OCI-LY1 (cell line): Measurements from ENCODE around the gene SENP8.

Source experiments
- H2AFZ ChIP-seq: fragments of 200-600 bp; sonication (generic), shearing (Covaris generic); 2 replicates; pipeline ENCODE4 v1.6.0; 2014; ENCODE audit warnings: antibody characterized with exemption, mild to moderate bottlenecking, low read length
- H3F3A ChIP-seq: fragments of 200-600 bp; sonication (generic), shearing (Covaris generic); 2 replicates; pipeline ENCODE4 v1.6.0; 2014; ENCODE audit warnings: mild to moderate bottlenecking, antibody characterized with exemption, low read length, moderate library complexity; ENCODE audit not compliant: insufficient read depth
- H3K27ac ChIP-seq: fragments of 200-600 bp; sonication (generic); 2 replicates; pipeline ENCODE4 v1.5.1; 2014; ENCODE audit warnings: low read length, mixed run types, mild to moderate bottlenecking, low read depth; ENCODE audit not compliant: poor library complexity, severe bottlenecking
- H3K27me3 ChIP-seq: fragments of 200-600 bp; sonication (generic); 2 replicates; pipeline ENCODE4 v1.6.0; 2014; ENCODE audit warnings: antibody characterized with exemption, mild to moderate bottlenecking, low read length, moderate library complexity; ENCODE audit not compliant: insufficient read depth
- H3K36me3 ChIP-seq: fragments of 200-600 bp; sonication (generic); 2 replicates; pipeline ENCODE4 v1.6.1; 2014; ENCODE audit warnings: mild to moderate bottlenecking, antibody characterized with exemption, low read length, moderate library complexity, mixed read lengths; ENCODE audit not compliant: insufficient read depth
- H3K4me1 ChIP-seq: fragments of 200-600 bp; sonication (generic); 2 replicates; pipeline ENCODE4 v1.5.1; 2014; ENCODE audit warnings: mild to moderate bottlenecking, low read length, moderate library complexity; ENCODE audit not compliant: insufficient read depth, severe bottlenecking
- H3K4me2 ChIP-seq: fragments of 200-600 bp; sonication (generic), shearing (Covaris generic); 2 replicates; pipeline ENCODE4 v1.6.1; 2014; ENCODE audit warnings: low read length
- H3K4me3 ChIP-seq: fragments of 200-600 bp; sonication (generic); 2 replicates; pipeline ENCODE4 v1.5.1; 2014; ENCODE audit warnings: low read length, low read depth, mild to moderate bottlenecking, mixed read lengths; ENCODE audit not compliant: poor library complexity, severe bottlenecking
- H3K79me2 ChIP-seq: fragments of 200-600 bp; shearing (Covaris generic); 2 replicates; pipeline ENCODE4 v1.6.1; 2016; ENCODE audit warnings: mixed run types, low read length, mixed read lengths; ENCODE audit not compliant: insufficient read depth
- H3K9ac ChIP-seq: fragments of 200-600 bp; sonication (generic), shearing (Covaris generic); 2 replicates; pipeline ENCODE4 v1.6.1; 2014; ENCODE audit warnings: mild to moderate bottlenecking, low read length, mixed read lengths
- H3K9me2 ChIP-seq: fragments of 200-600 bp; sonication (generic), shearing (Covaris generic); 2 replicates; pipeline ENCODE4 v1.6.1; 2014; ENCODE audit warnings: low read depth, mild to moderate bottlenecking, low read length, mixed read lengths
- H3K9me3 ChIP-seq: fragments of 200-600 bp; shearing (Covaris generic); 2 replicates; pipeline ENCODE4 v1.6.1; 2014; ENCODE audit warnings: low read length, mixed read lengths
- H4K20me1 ChIP-seq: fragments of 200-600 bp; sonication (generic), shearing (Covaris generic); 2 replicates; pipeline ENCODE4 v1.6.0; 2016; ENCODE audit warnings: mild to moderate bottlenecking, low read length; ENCODE audit not compliant: insufficient read depth
- EZH2 ChIP-seq: fragments of 200-600 bp; sonication (generic), shearing (Covaris generic); IDR thresholded peaks from 2 replicates; pipeline ENCODE4 v1.8.0; 2017; ENCODE audit warnings: borderline replicate concordance, mixed run types, mild to moderate bottlenecking, antibody characterized with exemption, low read length, moderate library complexity, mixed read lengths
- TF ChIP-seq, protein P1 (sequence below): fragments of 200-600 bp; sonication (generic), shearing (Covaris generic); IDR thresholded peaks from 2 replicates; pipeline ENCODE4 v1.5.1; 2017; ENCODE audit warnings: mild to moderate bottlenecking, antibody characterized with exemption, low read length, moderate library complexity, mixed read lengths

Gene SENP8

DNA sequence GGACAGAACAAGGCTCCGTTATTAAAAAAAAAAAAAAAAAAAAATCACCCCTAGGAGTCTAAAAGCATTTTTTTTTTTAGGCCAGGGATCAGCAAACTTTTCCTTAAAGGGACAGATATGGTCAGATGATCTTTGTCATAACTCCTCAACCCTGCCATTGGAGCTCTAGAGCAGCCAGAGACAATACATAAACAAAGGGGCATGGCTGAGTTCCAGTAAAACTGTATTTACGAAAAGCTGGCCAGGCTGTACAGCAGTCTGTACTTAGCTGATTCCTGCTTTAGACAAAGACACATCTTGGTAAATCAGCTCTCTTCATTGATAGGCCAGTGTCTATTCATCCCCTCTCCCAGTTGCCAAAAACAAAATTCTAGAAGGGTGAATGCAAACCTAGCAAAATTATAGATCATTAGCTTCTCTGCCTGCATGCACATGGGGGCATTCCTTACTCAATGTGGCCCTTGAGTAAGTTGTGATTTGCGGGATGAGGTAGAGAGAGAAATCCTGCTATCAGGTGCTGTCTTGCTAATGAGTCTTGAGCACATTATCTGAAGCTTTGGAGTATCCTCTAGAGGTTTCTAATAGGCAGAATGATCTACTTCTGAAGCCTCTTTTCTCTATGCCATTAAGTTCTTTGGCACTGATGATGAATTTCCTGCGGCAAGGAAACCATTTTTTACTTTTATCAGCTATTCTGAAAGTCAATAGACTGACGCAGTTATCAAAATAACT, 35.2 kb downstream of the SENP8 start:
- Histone ChIP-seq H2AFZ (no peak overlapping the region), H3F3A (no peaks in the 10 kb centered on the region), H3K4me3 (no peak overlapping the region), H3K27ac (no peak overlapping the region), H3K79me2 (no peaks in the 10 kb centered on the region), H3K4me2 (no peak overlapping the region), H3K9me2 (no peaks in the 10 kb centered on the region), H3K9ac (no peak overlapping the region), H3K36me3 (no peaks in the 10 kb centered on the region), H4K20me1 (no peaks in the 10 kb centered on the region), H3K27me3 (no peaks in the 10 kb centered on the region), H3K9me3 (no peaks in the 10 kb centered on the region), H3K4me1 (peaks cover 10% of the 10 kb centered on the region)
- TF ChIP-seq, protein P1, sequence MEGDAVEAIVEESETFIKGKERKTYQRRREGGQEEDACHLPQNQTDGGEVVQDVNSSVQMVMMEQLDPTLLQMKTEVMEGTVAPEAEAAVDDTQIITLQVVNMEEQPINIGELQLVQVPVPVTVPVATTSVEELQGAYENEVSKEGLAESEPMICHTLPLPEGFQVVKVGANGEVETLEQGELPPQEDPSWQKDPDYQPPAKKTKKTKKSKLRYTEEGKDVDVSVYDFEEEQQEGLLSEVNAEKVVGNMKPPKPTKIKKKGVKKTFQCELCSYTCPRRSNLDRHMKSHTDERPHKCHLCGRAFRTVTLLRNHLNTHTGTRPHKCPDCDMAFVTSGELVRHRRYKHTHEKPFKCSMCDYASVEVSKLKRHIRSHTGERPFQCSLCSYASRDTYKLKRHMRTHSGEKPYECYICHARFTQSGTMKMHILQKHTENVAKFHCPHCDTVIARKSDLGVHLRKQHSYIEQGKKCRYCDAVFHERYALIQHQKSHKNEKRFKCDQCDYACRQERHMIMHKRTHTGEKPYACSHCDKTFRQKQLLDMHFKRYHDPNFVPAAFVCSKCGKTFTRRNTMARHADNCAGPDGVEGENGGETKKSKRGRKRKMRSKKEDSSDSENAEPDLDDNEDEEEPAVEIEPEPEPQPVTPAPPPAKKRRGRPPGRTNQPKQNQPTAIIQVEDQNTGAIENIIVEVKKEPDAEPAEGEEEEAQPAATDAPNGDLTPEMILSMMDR, result no peak
- no peak for TF ChIP-seq EZH2

DNA sequence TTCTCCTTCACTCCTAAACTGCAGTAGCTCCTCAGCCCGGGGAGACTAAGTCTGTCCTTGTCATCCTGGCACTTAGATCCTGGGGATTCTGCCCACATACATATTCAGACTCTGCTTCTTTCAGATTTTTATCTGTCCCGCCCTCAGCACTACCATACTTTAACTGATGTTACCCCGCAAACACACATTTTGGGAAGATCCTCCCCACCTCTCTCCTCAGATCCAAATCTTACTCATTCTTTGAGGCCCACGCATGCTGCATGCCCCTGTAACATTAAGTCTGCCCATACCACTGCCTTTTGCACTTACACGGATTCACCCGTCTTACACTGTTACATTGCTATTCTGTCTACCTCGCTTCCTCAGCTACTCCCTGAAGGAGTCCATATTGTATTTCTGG, 36.1 kb downstream of the SENP8 start:
- Histone ChIP-seq H3K27ac (no peak overlapping the region), H3K36me3 (no peaks in the 10 kb centered on the region), H3K4me2 (no peak overlapping the region), H3K79me2 (no peaks in the 10 kb centered on the region), H3F3A (no peaks in the 10 kb centered on the region), H3K9me3 (no peaks in the 10 kb centered on the region), H3K4me3 (no peak overlapping the region), H3K27me3 (no peaks in the 10 kb centered on the region), H3K9me2 (no peaks in the 10 kb centered on the region), H3K9ac (no peak overlapping the region), H4K20me1 (no peaks in the 10 kb centered on the region), H2AFZ (no peak overlapping the region), H3K4me1 (peaks cover 10% of the 10 kb centered on the region)
- TF ChIP-seq, protein P1, result no peak
- TF ChIP-seq EZH2, result no peak

DNA sequence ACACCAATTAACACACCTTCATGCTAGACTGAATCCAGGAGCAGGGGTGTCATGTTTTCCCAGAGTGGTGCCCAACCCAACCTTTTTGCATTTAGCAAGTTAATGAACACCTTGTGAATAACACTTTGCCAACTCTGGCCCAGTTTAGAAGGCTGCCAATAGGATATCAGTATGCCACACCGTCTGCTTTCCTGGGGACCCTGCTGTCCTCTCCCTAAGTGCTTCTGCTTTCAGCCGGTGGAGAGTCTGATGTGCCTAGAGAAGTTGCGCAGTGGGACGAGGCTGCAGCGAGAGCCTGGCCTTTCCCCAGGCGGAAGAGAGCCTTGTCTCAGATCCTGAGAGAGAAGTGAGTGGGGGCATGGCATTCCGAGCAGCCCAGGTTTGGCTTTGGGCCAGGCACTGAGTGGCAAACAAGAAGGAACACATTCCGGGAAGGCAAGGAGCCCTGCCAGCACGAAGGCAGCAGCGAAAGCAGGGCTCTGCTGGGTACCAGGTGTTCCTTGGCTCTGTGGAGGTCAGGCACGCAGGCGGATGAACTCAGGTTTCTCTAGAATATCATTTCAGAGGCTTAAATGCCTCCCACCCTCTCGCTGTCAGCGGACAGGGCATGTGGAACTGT, 36.9 kb downstream of the SENP8 start:
- H3K27ac ChIP-seq, result no peak overlapping the region
- H3K27me3 ChIP-seq, result no peaks in the 10 kb centered on the region
- peak overlapping the region; percentile 29; the same call in 1 of the 2 replicates for H2AFZ ChIP-seq
- TF ChIP-seq, protein P1, result no peak
- TF ChIP-seq EZH2, result no peak
- no peaks in the 10 kb centered on the region for H3K36me3 ChIP-seq
- peaks cover 10% of the 10 kb centered on the region for H3K4me1 ChIP-seq
- H3K9ac ChIP-seq, result peak overlapping the region; percentile 43; the same call in 1 of the 2 replicates
- no peaks in the 10 kb centered on the region for H3K9me2 ChIP-seq
- H3K79me2 ChIP-seq, result no peaks in the 10 kb centered on the region
- no peaks in the 10 kb centered on the region for H4K20me1 ChIP-seq
- H3F3A ChIP-seq, result no peaks in the 10 kb centered on the region
- H3K9me3 ChIP-seq, result no peaks in the 10 kb centered on the region
- H3K4me3 ChIP-seq, result peak overlapping the region; percentile 50
- H3K4me2 ChIP-seq, result peak overlapping the region; percentile 56
